Uterus (tissue), 2 donors: ENCODE results near the gene EOLA1.

Source experiments
- CTCF ChIP-seq, 4 experiments: fragments of 200-600 bp in 2 of 4; fragments of 450-650 bp in 2 of 4; sonication (generic) in 2 of 4; IDR thresholded peaks; one replicate each; pipeline ENCODE4 v1.5.1; 2016 to 2019; ENCODE audit warnings: antibody characterized with exemption in 4 of 4, mild to moderate bottlenecking in 2 of 4, moderate library complexity in 1 of 4
- POLR2A ChIP-seq, 2 donors: fragments of 450-650 bp; IDR thresholded peaks; one replicate each; pipeline ENCODE4 v1.6.1; 2016; ENCODE audit warnings: antibody characterized with exemption in 2 of 2, mild to moderate bottlenecking in 1 of 2, moderate library complexity in 1 of 2

- peak in 1 of 2 donors; percentile 6 for TF ChIP-seq POLR2A (IDR thresholded peaks at IDR 0.05)
- TF ChIP-seq CTCF (IDR thresholded peaks at IDR 0.05), result no peak
Observed at GRCh38 chrX:149539283-149540130, 1.3 kb upstream of the EOLA1 start.
